Aorta (tissue), 5 donors: Measurements from ENCODE around the gene FARP1. TPM values are rescaled to one million over a fixed set of nuclear protein-coding genes. Genes with fewer than 3 reads are reported as not detected.

Experiments
- ATAC-seq: fragments of 200-7000 bp; cut with Tn5 transposase; one replicate; pipeline ENCODE4 v1.9.1; 2022; ENCODE audit warnings: moderate library complexity; ENCODE audit not compliant: low FRiP score
- DNase-seq, 2 donors: peaks; one replicate each; pipeline ENCODE4 v3.0.0-alpha.2; 2020
- H3K27ac ChIP-seq, 2 donors: one replicate each; pipeline ENCODE4 v1.5.1; 2013; ENCODE audit warnings: low read length in 2 of 2, mild to moderate bottlenecking in 2 of 2, moderate library complexity in 2 of 2, control low read depth in 1 of 2, inconsistent platforms in 1 of 2, low read depth in 1 of 2
- H3K27me3 ChIP-seq, 2 donors: one replicate each; pipeline ENCODE4 v1.6.1; 2013; ENCODE audit warnings: control low read depth in 1 of 2, low read length in 1 of 2, mild to moderate bottlenecking in 1 of 2, moderate library complexity in 1 of 2; ENCODE audit not compliant: insufficient read depth in 2 of 2, control insufficient read depth in 1 of 2
- H3K36me3 ChIP-seq, 2 donors: one replicate each; pipeline ENCODE4 v1.6.1; 2013; ENCODE audit warnings: control low read depth in 1 of 2, low read length in 1 of 2, mild to moderate bottlenecking in 1 of 2; ENCODE audit not compliant: insufficient read depth in 2 of 2, control insufficient read depth in 1 of 2
- H3K4me1 ChIP-seq, 2 donors: one replicate each; pipeline ENCODE4 v1.6.1; 2013; ENCODE audit warnings: low read length in 2 of 2, control low read depth in 1 of 2, mild to moderate bottlenecking in 1 of 2, moderate library complexity in 1 of 2; ENCODE audit not compliant: insufficient read depth in 2 of 2, control insufficient read depth in 1 of 2
- H3K4me3 ChIP-seq, 2 donors: one replicate each; pipeline ENCODE4 v1.5.1; 2013; ENCODE audit warnings: low read length in 2 of 2, control low read depth in 1 of 2, mild to moderate bottlenecking in 1 of 2
- H3K9me3 ChIP-seq: one replicate; pipeline ENCODE4 v1.6.1; 2013; ENCODE audit warnings: mild to moderate bottlenecking, low read length; ENCODE audit not compliant: control insufficient read depth
- WGBS, 2 donors: extraction: QIAGEN DNeasy Blood & Tissue Kit; methylation state at CpG; one replicate each; pipeline ENCODE4 v1.1.7; 2013; 5-methylcytosine and 5-hydroxymethylcytosine counted together
- intact Hi-C, 2 donors: fragments of 100-400 bp; cut with DNase I; formaldehyde crosslinking; loops; one replicate each; pipeline versions ENCODE4 v1.14.2 to v1.15.0; 2022
- polyA plus RNA-seq, 2 donors: library from polyadenylated mRNA; stranded (reverse); fragments of 200-250 nt; gene quantifications; one replicate each; pipeline ENCODE4 v1.2.3, GENCODE V29; 2013
- total RNA-seq, 2 donors: library from RNA; stranded (reverse); fragmentation: NEBNext Ultra II Directional; extraction: Animal tissue kit (Norgen Biotek cat#: 25700); gene quantifications; one replicate each; pipeline ENCODE4 v1.2.1, GENCODE V29; 2021
- donor health status: healthy with polysubstance abuse.
- donor health status: Bipolar disorder and iron deficiency.
- donor health status: DM: no; HTN: no; CAD: no.
- donor health status: DM: no; HTN: no; CAD: no.
- donor health status: DM: yes; HTN: yes; CAD: no.

FARP1 gene
- total and polyA plus RNA-seq, 4 donors: 3.3 to 41.7 (median 23.7) TPM

DNA sequence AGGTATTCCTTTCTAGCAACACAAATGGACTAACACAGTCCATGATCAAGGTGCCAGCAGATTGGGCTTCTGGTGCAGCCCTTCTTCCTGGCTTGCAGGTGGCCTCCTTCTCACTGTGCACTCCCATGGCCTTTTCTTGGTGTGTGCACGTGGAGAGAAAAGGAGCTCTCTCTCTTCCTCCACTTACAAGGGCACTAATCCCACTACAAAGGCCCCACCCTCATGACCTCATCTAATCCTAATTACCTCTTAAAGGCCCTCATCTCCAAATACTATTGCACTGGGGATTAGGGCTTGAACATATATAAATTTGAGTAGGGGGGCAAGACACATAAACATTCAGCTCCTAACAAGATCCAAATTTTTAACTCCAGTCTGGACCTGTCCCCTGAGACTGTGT, 19.7 kb upstream of the FARP1 start:
- DNase-seq (no peak), ATAC-seq (no peak)
- Histone ChIP-seq H3K27ac (no peak overlapping the region), H3K27me3 (no peaks in the 10 kb centered on the region), H3K36me3 (no peaks in the 10 kb centered on the region), H3K9me3 (peaks cover 4% of the 10 kb centered on the region), H3K4me1 (no peaks in the 10 kb centered on the region), H3K4me3 (no peak overlapping the region)
- WGBS, 2 donors: 83 to 91% methylated on average over 1 of the region's 1 CpG
- intact Hi-C loops: no loop called here

- 88 to 90% methylated on average over 5 of the region's 5 CpGs for WGBS, 2 donors
Measured at GRCh38 chr13:98129059-98129746, 13.7 kb upstream of the FARP1 start.

GRCh38 chr13:98133946-98134345, 8.9 kb upstream of the FARP1 start:
- H3K27me3 ChIP-seq: peaks cover 0 to 2% of the 10 kb centered on the region in 2 donors
- WGBS, 2 donors: 70 to 72% methylated on average over 3 of the region's 3 CpGs
- no peaks in the 10 kb centered on the region for H3K9me3 ChIP-seq
- no peaks in the 10 kb centered on the region for H3K36me3 ChIP-seq
- intact Hi-C loops: no loop called here
- no peaks in the 10 kb centered on the region for H3K4me1 ChIP-seq
- no peak overlapping the region for H3K4me3 ChIP-seq
- H3K27ac ChIP-seq: no peak overlapping the region
- DNase-seq (no peak), ATAC-seq (no peak)

More at GRCh38 chr13:98129059-98129746, 13.7 kb upstream of the FARP1 start:
- ATAC-seq (no peak), DNase-seq (no peak)
- no peaks in the 10 kb centered on the region for H3K4me1 ChIP-seq
- no peak overlapping the region for H3K4me3 ChIP-seq
- no peak overlapping the region for H3K27ac ChIP-seq
- intact Hi-C loops: no loop called here
- H3K27me3 ChIP-seq: peaks cover 0 to 2% of the 10 kb centered on the region in 2 donors
- no peaks in the 10 kb centered on the region for H3K36me3 ChIP-seq
- no peaks in the 10 kb centered on the region for H3K9me3 ChIP-seq

GRCh38 chr13:98134901-98135300, 8.0 kb upstream of the FARP1 start:
- 82 to 91% methylated on average over 1 of the region's 1 CpG for WGBS, 2 donors
- ATAC-seq: no peak

GRCh38 chr13:98141091-98141490, 1.8 kb upstream of the FARP1 start:
- 93% methylated on average over 7 of the region's 7 CpGs for WGBS, 2 donors
- intact Hi-C loops: loop anchor here (10.0 kb wide), 2 partner anchors 74 to 304 kb away; no protein-coding TSS in a partner anchor
- Histone ChIP-seq H3K9me3 (no peaks in the 10 kb centered on the region), H3K4me1 (no peaks in the 10 kb centered on the region), H3K27ac (no peak overlapping the region), H3K4me3 (no peak overlapping the region), H3K36me3 (no peaks in the 10 kb centered on the region), H3K27me3 (no peaks in the 10 kb centered on the region)
- no peak for ATAC-seq
- no peak for DNase-seq

More at GRCh38 chr13:98134901-98135300, 8.0 kb upstream of the FARP1 start:
- no peaks in the 10 kb centered on the region for H3K36me3 ChIP-seq
- no peak overlapping the region for H3K4me3 ChIP-seq
- no peak for DNase-seq
- no peaks in the 10 kb centered on the region for H3K9me3 ChIP-seq
- H3K27ac ChIP-seq: no peak overlapping the region
- H3K4me1 ChIP-seq: no peaks in the 10 kb centered on the region
- peaks cover 0 to 2% of the 10 kb centered on the region in 2 donors for H3K27me3 ChIP-seq
- intact Hi-C loops: no loop called here

DNA sequence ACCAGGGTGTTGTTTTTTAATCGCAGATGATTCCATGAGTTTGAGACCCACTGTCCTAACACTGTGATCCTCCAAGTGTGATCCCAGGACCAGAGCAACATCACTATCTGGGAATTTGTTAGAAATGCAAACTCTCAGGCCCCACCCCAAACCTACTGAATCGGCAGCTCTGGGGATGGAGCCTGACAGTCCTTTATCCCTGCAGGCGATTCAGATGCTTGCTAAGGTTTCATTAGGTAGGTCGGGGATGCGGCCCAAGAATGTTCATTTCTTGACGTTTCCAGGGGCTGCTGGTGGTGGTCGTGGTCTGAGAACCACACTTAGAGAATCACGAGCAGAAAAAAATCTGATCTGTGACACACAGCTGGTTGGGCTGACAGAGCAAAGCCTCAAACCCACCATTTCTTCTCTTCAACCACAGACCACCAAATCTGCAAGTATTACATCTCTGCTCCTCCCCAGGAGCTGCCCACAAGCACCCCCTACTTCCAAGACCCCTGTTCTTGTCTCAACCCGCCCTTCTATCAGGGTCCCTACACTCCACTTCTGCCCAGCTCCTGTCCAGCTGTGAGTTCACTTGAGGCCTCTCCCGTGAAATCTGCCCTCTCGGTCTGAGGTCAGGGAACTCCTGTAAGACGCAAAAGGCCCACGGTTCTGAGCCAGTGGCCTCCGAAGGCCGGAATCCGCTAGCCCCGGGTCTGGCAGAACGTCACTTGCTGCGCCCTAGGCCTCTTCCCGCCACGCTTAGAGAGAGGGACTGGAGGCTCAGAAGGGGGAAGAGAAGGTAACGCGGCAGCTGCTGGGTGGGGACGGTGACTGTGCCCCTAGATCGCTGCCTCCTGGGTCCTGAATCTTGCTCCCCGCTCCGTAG, 1.1 kb upstream of the FARP1 start:
- no peaks in the 10 kb centered on the region for H3K9me3 ChIP-seq
- no peak overlapping the region for H3K4me3 ChIP-seq
- 34 to 39% methylated on average over 27 of the region's 27 CpGs for WGBS, 2 donors
- H3K27me3 ChIP-seq: no peaks in the 10 kb centered on the region
- DNase-seq (peak in 1 of 2 donors; percentile 60), ATAC-seq (peak; percentile 15)
- H3K4me1 ChIP-seq: no peaks in the 10 kb centered on the region
- H3K27ac ChIP-seq: no peak overlapping the region
- intact Hi-C loops: loop anchor here (10.0 kb wide), 2 partner anchors 73 to 303 kb away; no protein-coding TSS in a partner anchor
- no peaks in the 10 kb centered on the region for H3K36me3 ChIP-seq

DNA sequence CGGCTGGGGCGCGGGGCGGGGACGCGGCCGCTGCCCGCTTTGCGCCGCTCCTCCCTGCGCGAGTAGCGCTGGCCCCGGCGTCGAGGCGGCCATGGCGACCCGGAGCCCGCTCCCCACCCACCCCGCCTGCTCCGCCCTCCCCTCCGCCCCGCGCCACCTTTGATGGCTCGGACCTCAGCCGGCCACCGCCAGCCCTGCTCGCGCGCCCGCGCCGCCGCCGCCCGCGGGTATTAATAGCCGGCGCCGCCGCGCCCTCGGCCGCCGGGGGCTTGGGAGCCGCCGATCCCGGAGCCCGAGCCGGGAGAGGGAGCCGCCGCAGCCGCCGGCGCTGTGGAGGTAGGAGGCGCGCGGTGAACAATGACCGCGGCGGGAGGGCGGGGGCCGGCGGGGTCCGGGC, 261 bp downstream of the FARP1 start:
- H3K27me3 ChIP-seq: no peaks in the 10 kb centered on the region
- WGBS, 2 donors: 0 to 1% methylated on average over 41 to 66 of the region's 66 CpGs
- intact Hi-C loops: loop anchor here (10.0 kb wide), 2 partner anchors 72 to 302 kb away; no protein-coding TSS in a partner anchor
- peak; percentile 31 for ATAC-seq
- H3K27ac ChIP-seq: no peak overlapping the region
- peak overlapping the region; percentile 62 to 95 for H3K4me3 ChIP-seq
- H3K36me3 ChIP-seq: no peaks in the 10 kb centered on the region
- no peaks in the 10 kb centered on the region for H3K4me1 ChIP-seq
- H3K9me3 ChIP-seq: no peaks in the 10 kb centered on the region
- peak; percentile 57 to 87 for DNase-seq

DNA sequence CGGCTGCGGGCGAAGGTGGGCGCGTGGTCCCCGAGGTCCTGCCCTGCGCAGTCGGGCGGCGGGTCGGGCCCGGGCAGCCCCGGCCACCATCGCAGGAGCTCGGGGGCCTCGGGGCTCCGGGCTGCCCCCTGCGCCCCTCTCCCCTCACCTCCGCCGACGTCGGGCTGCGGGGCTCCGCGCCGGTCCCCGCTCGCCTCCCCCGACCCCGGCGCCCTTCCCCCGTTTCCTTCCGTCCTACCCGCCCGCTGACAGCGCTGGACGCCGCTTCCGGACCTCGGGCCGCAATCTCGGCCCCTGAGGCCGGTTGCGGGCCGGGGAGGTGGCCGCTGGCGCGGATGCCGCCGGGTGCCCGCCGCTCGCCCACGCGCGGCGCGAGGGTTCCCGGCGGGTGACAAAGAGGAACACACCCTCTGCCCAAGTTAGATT, 720 bp downstream of the FARP1 start:
- Histone ChIP-seq H3K9me3 (no peaks in the 10 kb centered on the region), H3K27me3 (no peaks in the 10 kb centered on the region), H3K36me3 (no peaks in the 10 kb centered on the region), H3K4me1 (no peaks in the 10 kb centered on the region), H3K4me3 (peak overlapping the region; percentile 62 to 95), H3K27ac (no peak overlapping the region)
- WGBS, 2 donors: 1 to 2% methylated on average over 46 to 60 of the region's 60 CpGs
- ATAC-seq (peak; percentile 12), DNase-seq (peak in 1 of 2 donors; percentile 78)
- intact Hi-C loops: loop anchor here (10.0 kb wide), 2 partner anchors 71 to 301 kb away; no protein-coding TSS in a partner anchor
